Measurements from ENCODE around the gene TTLL5. TPM values are rescaled to one million over a fixed set of nuclear protein-coding genes. Genes with fewer than 3 reads are reported as not detected.

The TTLL5 gene
- total RNA-seq, 3 donors from 2014 or later: 21.9 to 66.6 (median 35.7) TPM

- no peaks in the 10 kb centered on the region for H3K27me3 ChIP-seq
- no peak overlapping the region for H3K27ac ChIP-seq
These were observed 145.3 kb downstream of the TTLL5 start for GRCh38 chr14:75806352-75806832.

GRCh38 chr14:75807667-75808360, 146.8 kb downstream of the TTLL5 start:
- H3K27ac ChIP-seq: no peak overlapping the region
- H3K36me3 ChIP-seq: no peaks in the 10 kb centered on the region
- H3K4me3 ChIP-seq: no peak overlapping the region
- no peaks in the 10 kb centered on the region for H3K9me3 ChIP-seq
- DNase-seq (ENCODE audit: low spot score in 2 of 2): no peak
- H3K4me1 ChIP-seq: no peaks in the 10 kb centered on the region
- no peaks in the 10 kb centered on the region for H3K27me3 ChIP-seq
- intact Hi-C loops (cut with DNase I; ENCODE audit: low total_unique reads): loop anchor here (10.0 kb wide), 1 partner anchor 167 kb away; no protein-coding TSS in a partner anchor
- no peak for TF ChIP-seq CTCF (IDR thresholded peaks at IDR 0.05)

More at GRCh38 chr14:75806352-75806832, 145.3 kb downstream of the TTLL5 start:
- H3K36me3 ChIP-seq: no peaks in the 10 kb centered on the region
- DNase-seq (ENCODE audit: low spot score in 2 of 2): no peak
- H3K9me3 ChIP-seq: no peaks in the 10 kb centered on the region
- no peak for TF ChIP-seq POLR2A (IDR thresholded peaks at IDR 0.05)
- no peak for TF ChIP-seq CTCF (IDR thresholded peaks at IDR 0.05)
- no peak for TF ChIP-seq POLR2AphosphoS5 (IDR thresholded peaks at IDR 0.05)
- H3K4me3 ChIP-seq: no peak overlapping the region
- H3K4me1 ChIP-seq: no peaks in the 10 kb centered on the region
- intact Hi-C loops (cut with DNase I; ENCODE audit: low total_unique reads): loop anchor here (10.0 kb wide), 1 partner anchor 168 kb away; no protein-coding TSS in a partner anchor

GRCh38 chr14:75811136-75811829, 150.2 kb downstream of the TTLL5 start:
- intact Hi-C loops (cut with DNase I; ENCODE audit: low total_unique reads): no loop called here
- TF ChIP-seq POLR2AphosphoS5 (IDR thresholded peaks at IDR 0.05): no peak
- TF ChIP-seq POLR2A (IDR thresholded peaks at IDR 0.05): no peak
- no peak for TF ChIP-seq CTCF (IDR thresholded peaks at IDR 0.05)
- Histone ChIP-seq H3K9me3 (no peaks in the 10 kb centered on the region), H3K36me3 (no peaks in the 10 kb centered on the region), H3K4me3 (no peak overlapping the region), H3K27ac (peak overlapping the region in 1 of 2 donors; percentile 4), H3K4me1 (no peaks in the 10 kb centered on the region), H3K27me3 (no peaks in the 10 kb centered on the region)
- DNase-seq (ENCODE audit: low spot score in 2 of 2): no peak

- no peak for TF ChIP-seq CTCF (IDR thresholded peaks at IDR 0.05)
- no peak for DNase-seq (ENCODE audit: low spot score in 2 of 2)
- Histone ChIP-seq H3K4me3 (no peak overlapping the region), H3K4me1 (no peaks in the 10 kb centered on the region), H3K27me3 (no peaks in the 10 kb centered on the region), H3K36me3 (no peaks in the 10 kb centered on the region), H3K27ac (peak overlapping the region in 1 of 2 donors; percentile 4), H3K9me3 (no peaks in the 10 kb centered on the region)
- intact Hi-C loops (cut with DNase I; ENCODE audit: low total_unique reads): no loop called here
These were observed 150.9 kb downstream of the TTLL5 start for GRCh38 chr14:75811872-75812499.

GRCh38 chr14:75812622-75813021, 151.6 kb downstream of the TTLL5 start:
- intact Hi-C loops (cut with DNase I; ENCODE audit: low total_unique reads): no loop called here
- no peaks in the 10 kb centered on the region for H3K4me1 ChIP-seq
- no peaks in the 10 kb centered on the region for H3K36me3 ChIP-seq
- no peaks in the 10 kb centered on the region for H3K9me3 ChIP-seq
- no peak overlapping the region for H3K27ac ChIP-seq
- no peak for DNase-seq (ENCODE audit: low spot score in 2 of 2)
- H3K4me3 ChIP-seq: no peak overlapping the region
- TF ChIP-seq CTCF (IDR thresholded peaks at IDR 0.05) (no peak), POLR2AphosphoS5 (IDR thresholded peaks at IDR 0.05) (no peak), POLR2A (IDR thresholded peaks at IDR 0.05) (no peak)
- H3K27me3 ChIP-seq: no peaks in the 10 kb centered on the region
